GF-D8 (cell line): Measurements from ENCODE around the gene DNAH8.

Source experiments
- DNase-seq: peaks from one replicate; lab custom pipeline; 2025; lab: John Stamatoyannopoulos, UW

The DNAH8 gene

GRCh38 chr6:39073471-39074355 lies 358.6 kb downstream of the DNAH8 start:
- no peak for DNase-seq

GRCh38 chr6:39074486-39074885 lies 359.4 kb downstream of the DNAH8 start:
- DNase-seq = no peak

GRCh38 chr6:39075010-39075686 lies 360.0 kb downstream of the DNAH8 start:
- no peak for DNase-seq

- DNase-seq = no peak
These were observed 360.9 kb downstream of the DNAH8 start for GRCh38 chr6:39075807-39076622.

- no peak for DNase-seq
These were observed 361.8 kb downstream of the DNAH8 start for GRCh38 chr6:39076623-39077535.

GRCh38 chr6:39077882-39078594 lies 362.9 kb downstream of the DNAH8 start:
- no peak for DNase-seq

- DNase-seq = no peak
These were observed 363.6 kb downstream of the DNAH8 start for GRCh38 chr6:39078695-39079094.

- DNase-seq = no peak
These were observed 364.4 kb downstream of the DNAH8 start for GRCh38 chr6:39079197-39080125.
